Activated CD8-positive, alpha-beta memory T cell treated with anti-CD3 and anti-CD28 coated beads, Interleukin-2, amount 50 U/mL, for 48 hours (primary cell): ENCODE data around the gene CYP17A1.
"Not testable (repeated sequence)": the region's sequence is repeated elsewhere in the genome, so short reads cannot be mapped to it uniquely, and the experiment has no call there.

Experiments
- DNase-seq: peaks from one replicate; pipeline ENCODE4 v3.0.0-alpha.2; 2020

CYP17A1 gene, protein sequence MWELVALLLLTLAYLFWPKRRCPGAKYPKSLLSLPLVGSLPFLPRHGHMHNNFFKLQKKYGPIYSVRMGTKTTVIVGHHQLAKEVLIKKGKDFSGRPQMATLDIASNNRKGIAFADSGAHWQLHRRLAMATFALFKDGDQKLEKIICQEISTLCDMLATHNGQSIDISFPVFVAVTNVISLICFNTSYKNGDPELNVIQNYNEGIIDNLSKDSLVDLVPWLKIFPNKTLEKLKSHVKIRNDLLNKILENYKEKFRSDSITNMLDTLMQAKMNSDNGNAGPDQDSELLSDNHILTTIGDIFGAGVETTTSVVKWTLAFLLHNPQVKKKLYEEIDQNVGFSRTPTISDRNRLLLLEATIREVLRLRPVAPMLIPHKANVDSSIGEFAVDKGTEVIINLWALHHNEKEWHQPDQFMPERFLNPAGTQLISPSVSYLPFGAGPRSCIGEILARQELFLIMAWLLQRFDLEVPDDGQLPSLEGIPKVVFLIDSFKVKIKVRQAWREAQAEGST

DNA sequence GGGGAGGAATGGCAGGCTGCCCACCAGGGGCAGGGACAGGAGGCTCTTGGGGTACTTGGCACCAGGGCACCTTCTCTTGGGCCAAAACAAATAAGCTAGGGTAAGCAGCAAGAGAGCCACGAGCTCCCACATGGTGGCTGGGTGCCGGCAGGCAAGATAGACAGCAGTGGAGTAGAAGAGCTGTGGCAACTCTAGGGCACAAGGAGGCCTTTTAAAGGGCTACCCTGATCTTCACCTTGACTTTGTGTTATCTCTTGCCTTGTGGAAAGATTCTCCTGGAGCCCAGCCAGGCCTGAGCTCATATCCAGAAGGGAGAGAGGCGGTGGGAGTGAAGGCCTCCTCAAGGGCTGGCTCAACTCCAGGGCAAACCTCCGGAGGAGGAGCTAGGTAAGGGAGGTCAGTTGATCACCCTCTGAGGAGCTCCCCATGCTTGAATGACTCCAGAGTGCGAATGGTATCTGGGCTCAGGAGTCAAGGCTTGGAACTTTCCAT is at the start of gene CYP17A1:
Gene CYP17A1, minus strand, starts transcription at position 184 of the 492 bp plus-strand sequence. Its CDS starts 52 bp downstream, at position 132.
- DNase-seq = no peak

DNA sequence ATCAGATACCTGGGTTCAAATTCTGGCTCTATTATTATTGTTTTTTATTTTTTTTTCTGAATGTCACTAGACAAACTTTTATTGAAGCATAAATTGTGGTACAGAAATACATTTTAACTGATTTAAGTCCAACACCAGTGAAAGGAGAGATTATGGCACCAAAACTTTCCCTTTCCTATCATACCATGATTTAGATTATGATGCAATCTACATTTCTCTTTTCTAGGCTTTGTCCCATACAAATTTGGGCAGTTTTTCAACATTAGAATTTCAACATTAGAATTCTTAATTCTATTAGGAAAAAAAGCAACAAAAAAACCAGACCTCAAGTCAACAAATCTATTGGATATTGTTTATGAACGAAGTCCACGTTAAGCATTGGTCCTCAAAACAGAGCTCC is 43.0 kb upstream of the CYP17A1 start:
- DNase-seq = no peak

DNA sequence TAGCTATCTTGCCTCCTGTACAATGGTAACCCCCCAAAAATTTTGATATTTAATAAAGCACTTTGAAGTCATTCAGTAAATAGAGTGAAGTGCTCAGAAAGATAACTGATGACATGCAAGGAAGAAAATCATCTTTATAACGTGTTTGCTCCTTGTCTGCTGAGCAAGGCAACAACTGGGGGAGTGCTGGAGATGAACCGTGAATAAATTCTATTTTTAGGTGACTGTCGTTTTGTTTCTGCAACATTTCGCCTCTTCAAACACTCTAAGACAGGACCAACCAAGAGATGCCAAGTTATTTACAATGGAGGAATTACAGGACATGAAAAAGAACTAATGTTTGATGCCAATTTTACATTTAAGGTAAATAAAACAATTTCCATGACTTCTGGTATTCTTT is 41.4 kb upstream of the CYP17A1 start:
- no peak for DNase-seq

DNA sequence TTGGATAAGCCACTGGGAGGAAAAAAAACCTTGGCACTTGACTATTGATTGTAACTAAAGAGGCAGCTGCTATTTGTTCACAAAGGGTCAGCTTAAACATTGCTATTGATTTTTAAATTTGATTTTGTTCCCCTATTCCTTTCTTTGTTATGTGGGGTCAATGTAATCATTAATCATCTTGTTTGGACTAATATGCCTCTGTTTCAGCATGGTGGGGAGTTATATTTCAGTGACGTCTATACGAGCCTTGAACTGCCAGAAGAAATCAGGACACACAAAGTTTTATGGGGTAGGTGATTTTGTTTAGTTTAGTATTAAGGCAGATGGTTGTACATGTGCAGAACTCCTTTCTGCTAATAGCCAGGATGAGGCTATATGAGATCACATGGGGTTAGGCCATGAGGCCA is 39.5 kb upstream of the CYP17A1 start:
- DNase-seq = no peak

DNA sequence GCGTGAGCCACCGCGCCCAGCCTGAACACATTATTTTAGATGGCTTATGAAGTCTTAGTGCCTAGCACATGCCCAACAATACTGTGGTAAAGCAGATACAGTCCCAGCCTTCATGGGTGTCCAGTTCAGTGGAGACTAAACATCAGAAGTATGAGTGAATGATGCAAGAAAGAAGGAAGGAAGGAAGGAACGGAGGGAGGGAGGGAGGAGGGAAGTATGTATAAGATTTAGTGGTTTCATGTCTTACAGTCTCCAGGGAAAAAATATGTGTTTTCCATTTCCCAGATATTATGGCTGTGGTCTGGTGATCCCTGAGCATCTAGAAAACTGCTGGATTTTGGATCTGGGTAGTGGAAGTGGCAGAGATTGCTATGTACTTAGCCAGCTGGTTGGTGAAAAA is 35.0 kb upstream of the CYP17A1 start:
- DNase-seq = no peak

DNA sequence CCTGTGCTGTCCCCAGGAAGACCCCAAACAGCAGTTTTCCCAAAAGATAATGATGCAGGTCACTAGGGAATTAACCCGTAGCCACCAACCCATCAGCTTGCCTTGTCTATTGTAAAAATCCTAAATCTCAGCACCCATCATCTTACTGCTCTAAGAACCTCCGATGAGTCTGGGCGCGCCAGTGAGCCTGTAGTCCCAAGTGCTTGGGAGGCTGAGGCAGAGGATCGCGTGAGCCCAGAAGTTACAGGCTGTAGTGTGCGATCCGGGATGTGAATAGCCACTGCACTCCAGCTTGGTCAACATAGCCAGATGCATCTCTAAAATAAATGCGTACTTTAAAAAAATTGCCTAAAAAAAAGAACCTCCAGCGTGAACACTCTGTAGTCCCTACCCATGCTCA is 33.0 kb upstream of the CYP17A1 start:
- no peak for DNase-seq

DNA sequence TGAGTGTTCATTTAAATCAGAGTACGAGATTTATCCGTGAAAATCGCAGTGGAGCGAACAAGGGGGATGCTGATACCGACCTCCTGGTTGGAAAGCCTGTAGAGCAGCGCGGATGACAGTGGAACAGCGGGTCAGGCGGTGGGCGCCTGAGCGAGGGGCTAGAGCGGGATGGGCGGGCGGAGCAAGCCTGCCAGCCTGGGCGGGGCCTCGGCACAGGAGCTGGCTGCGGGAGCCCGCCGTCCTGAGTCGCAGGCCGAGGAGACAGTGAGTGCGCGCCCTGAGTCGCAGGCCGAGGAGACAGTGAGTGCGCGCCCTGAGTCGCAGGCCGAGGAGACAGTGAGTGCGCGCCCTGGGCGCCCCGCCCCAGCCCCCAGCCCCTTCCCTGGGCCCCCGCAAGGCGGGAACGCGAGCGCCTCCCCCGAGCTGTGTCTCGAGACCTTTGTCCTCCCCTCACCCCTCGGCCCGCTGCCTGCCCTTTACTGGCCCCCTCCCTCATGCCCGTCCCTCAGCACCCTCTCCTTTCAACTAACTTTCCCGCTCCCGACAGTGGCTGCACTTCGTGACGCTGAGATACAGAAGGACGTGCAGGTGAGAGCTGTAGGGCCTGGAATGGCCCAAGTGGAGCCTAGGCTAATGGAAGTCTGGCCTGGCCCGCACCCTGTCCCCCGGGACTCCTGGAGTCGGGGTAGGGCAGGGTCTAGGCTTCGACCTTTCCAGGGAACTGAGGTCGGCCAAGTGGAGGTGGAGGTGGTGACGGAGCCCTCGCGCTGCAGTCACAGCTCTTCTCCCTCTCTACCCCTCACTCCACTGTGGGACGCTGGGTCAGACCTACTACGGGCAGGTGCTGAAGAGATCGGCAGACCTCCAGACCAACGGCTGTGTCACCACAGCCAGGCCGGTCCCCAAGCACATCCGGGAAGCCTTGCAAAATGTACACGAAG is 32.3 kb upstream of the CYP17A1 start, which contains the start of gene AS3MT:
Gene AS3MT, plus strand, starts transcription at position 213 of the 941 bp plus-strand sequence. Its CDS starts 123 bp downstream, at position 336.
- peak; percentile 69 for DNase-seq

DNA sequence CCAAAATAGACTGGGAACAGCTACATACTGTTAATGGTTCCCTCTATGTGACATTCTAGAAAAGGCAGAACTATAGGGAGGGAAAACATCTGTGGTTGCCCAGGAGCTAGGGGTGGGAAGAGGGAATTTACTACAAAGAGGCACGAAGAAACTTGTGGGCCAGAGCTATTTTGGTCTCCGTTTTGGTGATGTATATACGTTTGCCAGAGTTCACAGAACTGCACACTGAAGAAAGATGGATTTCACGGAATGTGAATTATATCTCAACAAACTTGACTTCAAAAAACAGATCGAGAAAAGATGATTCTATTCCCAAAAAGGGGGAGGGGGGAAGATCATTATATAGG is 31.7 kb upstream of the CYP17A1 start:
- no peak for DNase-seq

DNA sequence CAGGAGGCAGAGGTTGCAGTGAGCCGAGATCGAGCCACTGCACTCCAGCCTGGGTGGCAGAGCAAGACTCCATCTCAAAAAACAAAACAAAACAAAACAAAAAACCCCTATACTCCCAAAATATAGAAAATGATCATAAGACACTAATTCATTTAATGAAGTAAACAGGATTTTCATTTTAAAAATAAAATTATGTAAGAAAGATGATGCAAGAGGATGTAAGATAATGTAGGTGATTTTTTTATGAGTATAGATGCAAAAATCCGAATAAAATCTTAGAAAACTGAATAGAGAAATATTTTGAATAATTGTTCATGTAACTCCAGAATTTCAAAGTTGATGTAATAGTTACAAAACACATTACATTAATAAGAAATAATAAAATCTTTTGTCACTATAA is 28.4 kb upstream of the CYP17A1 start:
- DNase-seq = no peak

DNA sequence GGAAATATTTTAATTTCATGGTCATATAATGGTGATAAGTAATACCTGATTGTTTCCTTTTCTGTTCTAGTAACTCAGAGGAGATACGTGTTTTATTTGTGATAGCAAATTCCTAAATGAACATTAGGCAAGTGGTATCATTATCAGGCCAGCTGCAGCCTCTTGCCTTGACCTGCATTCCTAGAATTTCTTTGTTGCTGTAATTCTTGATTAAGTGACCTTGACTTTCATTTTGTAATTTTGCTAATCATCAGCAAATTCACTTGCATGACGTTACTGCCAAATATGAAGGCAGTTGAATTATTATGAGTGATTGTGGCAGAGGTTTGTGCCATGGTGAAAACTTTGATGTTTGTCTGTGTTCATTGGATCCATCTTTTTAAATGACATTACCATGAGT is 26.4 kb upstream of the CYP17A1 start:
- DNase-seq = no peak

DNA sequence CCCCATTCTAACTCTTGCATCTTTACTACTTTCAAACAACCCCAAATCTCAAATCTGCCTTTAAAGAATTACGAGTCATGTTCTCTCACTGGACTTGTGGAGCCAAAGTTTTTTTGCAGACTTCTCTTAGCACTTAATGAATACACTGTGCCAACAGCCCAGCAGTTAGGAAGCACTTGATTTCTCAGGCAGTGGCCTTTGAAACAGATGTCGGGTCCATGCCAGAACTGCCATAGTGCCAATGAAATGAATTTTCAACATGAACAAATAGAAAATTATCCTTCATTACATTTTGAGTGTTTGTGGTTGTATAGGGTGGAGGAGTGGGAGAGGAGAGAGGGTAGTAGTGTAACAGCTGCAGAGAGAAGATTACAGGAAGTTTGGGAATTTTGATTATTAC is 22.7 kb upstream of the CYP17A1 start:
- DNase-seq = no peak

DNA sequence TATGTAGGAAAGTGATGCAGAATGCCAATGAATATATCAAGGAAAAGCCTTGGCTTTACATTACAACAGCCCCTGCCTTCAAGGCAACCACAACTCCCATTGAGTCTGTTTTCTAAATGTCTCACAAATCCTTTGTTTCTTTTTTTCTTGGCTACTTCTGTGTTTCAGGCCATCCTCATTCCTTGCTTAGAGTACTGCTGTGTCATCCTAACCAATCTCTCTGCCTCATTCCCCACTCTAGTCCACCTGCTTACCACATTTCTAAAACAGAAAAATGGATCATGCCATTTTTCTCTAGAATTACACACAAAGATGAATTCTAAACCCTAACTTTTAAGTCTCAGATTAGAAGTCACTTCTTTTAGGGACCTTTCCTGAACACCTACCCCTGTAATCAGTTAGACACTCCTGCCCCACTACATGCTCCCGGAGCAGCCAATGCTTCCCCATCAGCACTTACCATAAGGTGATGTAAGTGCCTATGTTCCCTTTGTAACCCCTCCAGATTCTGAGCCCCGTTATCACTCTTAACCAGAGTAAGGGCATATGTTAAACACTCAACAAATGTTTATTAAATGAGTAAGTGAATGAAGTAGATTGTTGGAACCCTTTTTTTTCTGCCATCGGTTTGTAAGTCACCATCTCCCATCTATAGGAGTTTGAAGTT is 19.7 kb upstream of the CYP17A1 start:
- no peak for DNase-seq

DNA sequence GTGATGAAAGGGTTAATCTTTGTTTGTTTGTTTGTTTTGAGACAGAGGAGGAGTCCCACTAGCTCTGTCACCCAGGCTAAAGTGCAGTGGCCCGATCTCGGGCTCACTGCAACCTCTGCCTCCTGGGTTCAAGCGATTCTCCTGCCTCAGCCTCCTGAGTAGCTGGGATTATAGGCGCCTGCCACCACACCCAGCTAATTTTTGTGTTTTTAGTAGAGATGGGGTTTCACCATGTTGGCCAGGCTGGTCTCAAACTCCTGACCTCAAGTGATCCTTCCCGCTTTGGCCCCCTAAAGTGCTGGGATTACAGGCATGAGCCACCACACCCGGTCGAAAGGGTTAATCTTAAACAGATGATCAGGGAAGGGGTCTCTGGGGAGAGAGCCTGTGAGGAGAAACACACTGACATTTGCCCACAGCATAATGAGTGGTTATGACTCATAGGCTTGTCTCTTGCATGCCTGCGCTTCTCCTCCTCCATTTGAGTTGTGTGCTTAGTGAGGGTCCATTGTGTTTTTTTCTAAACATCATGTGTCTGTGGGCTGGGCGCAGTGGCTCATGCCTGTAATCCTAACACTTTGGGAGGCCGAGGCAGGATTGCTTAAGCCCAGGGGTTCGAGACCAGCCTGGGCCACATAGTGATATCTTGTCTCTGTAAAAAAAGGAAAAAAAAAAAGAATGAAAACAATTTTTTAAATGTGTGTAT is 18.7 kb upstream of the CYP17A1 start:
- not testable (repeated sequence) for DNase-seq

DNA sequence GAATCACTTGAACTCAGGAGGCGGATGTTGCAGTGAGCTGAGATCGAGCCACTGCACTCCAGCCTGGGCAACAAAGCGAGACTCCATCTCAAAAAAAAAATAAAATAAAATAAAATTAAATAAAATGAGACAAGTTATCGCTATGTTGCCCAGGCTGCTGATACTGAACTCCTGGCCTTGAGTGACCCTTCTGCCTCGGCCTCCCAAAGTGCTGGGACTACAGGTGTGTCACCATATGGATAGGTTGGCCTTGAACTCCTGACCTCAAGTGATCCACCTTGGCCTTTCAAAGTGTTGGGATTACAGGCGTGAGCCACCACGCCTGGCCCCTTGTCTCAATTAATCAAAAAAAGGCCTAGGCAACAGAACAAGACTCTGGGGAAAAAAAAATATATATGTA is 16.0 kb upstream of the CYP17A1 start:
- DNase-seq = not testable (repeated sequence)

DNA sequence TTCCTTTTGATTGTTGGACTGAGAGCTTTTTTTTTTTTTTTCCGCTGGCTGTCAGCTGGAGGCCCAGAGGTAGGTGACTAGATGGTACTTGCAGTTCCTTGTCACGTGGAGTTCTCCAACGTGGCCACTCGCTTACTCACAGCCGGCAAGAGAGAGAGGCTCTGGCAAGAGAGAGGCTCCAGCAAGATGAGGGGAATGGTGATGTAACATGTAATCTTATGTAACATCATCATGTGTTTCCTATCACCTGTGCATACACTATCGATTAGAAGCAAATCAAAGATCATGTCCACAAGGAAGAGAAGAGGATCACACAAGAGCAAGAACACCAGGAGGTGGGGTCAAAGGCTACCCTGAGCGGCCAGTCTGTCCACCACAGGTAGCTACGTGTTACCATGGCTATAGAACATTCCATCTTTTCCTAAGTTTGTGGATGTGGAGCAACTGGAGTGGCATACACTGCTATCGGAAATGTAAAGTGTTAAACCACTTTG is 12.9 kb upstream of the CYP17A1 start:
- no peak for DNase-seq

DNA sequence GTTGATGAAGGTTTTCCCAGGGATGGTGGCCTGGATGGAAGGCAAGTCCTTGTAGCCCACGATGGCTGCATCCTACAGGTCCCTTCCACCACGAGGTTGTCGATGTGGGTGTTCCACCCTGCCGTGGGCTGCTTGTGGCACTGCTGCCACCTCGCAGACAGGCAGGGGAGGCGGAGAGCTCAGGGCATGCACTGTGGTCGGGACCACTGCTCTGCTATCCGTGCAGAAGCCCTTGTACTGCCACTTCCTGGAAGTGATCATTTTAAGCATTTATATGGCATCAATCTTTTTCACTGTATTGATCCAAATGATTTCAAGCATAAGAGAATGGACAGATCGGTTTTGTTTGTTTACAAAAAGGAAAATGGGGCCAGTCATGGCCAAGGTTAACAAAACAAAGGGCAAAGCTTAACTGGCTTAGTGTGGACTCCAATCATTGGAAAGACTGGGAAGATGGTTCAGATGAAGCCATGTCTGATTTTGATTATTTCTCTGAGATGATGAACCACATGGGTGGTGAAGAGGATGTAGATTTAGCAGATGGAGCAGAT is 8.2 kb upstream of the CYP17A1 start:
- no peak for DNase-seq

DNA sequence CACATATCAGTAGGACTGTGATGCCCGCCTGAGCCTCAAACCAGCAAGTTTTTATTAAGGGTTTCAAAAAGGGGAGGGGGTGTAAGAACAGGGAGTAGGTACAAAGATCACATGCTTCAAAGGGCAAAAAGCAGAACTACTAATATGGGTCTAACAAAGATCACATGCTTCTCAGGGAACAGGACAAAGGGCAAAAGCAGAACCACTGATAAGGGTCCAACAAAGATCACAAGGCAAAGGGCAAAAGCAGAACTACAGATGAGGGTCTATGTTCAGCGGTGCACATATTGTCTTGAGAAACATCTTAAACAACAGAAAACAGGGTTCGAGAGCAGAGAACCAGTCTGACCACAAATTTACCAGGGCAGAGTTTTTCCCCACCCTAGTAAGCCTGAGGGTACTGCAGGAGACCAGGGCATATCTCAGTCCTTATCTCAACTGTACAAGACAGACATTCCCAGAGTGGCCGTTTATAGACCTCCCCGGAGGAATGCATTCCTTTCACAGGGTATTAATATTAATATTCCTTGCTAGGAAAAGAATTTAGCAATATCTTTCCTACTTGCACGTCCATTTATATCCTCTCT is 7.1 kb upstream of the CYP17A1 start:
- DNase-seq = not testable (repeated sequence)

DNA sequence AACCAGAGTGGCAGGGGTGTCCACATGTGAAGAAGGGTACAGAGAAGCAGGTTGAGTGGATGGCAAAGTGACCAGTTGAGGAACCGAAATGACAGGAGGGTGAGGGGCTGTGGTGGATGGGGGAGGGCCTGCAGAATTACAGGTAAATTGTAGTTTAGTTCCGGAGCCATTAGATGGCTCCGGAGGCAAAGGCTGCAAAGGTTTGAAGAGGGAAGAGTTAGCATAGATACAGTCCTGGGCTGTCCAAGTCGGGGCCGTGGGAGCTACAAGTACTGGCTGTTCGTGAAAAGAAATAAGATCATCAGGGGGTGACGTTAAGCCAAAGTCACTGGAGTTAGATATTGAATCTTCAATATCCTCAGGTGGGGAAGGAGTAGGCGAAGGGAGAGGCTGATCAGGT is 5.9 kb upstream of the CYP17A1 start:
- not testable (repeated sequence) for DNase-seq

DNA sequence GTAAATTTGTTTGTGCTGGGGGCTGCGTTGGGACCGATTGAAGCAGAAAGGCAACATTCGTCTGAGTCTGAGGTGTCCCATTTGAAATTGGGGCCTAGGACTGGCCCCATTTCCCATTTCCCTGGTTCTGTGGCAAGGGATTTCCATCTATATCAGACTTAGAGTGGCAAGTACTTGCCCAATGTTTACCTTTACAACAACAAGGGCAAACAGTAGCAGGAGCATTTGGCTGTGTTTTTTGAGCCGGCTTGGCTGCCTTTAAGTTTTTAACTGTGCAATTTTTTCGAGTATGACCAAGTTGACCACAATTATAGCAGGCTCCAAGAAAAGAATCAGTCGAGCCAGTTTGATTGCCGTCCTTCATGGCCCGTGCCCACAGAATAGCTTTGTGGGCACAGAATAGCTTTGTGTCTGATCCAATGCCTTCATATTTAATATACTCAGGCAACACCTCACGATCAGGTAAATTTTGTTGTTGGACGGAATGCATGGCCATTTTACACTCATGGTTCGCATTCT is 4.7 kb upstream of the CYP17A1 start:
- DNase-seq = no peak

DNA sequence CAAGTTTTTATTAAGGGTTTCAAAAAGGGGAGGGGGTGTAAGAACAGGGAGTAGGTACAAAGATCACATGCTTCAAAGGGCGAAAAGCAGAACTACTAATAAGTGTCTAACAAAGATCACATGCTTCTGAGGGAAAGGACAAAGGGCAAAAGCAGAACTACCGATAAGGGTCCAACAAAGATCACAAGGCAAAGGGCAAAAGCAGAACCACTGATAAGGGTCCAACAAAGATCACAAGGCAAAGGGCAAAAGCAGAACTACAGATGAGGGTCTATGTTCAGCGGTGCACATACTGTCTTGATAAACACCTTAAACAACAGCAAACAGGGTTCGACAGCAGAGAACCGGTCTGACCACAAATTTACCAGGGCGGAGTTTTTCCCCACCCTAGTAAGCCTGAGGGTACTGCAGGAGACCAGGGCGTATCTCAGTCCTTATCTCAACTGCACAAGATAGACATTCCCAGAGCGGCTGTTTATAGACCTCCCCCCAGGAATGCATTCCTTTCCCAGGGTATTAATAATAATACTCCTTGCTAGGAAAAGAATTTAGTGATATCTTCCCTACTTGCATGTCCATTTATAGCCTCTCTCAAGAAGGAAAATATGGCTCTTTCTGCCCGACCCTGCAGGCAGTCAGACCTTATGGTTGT is 1.2 kb upstream of the CYP17A1 start:
- DNase-seq = not testable (repeated sequence)
